NK-92 treated with Interleukin-12 subunit alpha and Interleukin-12 subunit beta, amount 100 ng/mL, for 24 hours (cell line): Measurements from ENCODE around the gene RARG.

Experiments
- DNase-seq: peaks from one replicate; lab custom pipeline; 2025; lab: John Stamatoyannopoulos, UW

RARG gene

DNA sequence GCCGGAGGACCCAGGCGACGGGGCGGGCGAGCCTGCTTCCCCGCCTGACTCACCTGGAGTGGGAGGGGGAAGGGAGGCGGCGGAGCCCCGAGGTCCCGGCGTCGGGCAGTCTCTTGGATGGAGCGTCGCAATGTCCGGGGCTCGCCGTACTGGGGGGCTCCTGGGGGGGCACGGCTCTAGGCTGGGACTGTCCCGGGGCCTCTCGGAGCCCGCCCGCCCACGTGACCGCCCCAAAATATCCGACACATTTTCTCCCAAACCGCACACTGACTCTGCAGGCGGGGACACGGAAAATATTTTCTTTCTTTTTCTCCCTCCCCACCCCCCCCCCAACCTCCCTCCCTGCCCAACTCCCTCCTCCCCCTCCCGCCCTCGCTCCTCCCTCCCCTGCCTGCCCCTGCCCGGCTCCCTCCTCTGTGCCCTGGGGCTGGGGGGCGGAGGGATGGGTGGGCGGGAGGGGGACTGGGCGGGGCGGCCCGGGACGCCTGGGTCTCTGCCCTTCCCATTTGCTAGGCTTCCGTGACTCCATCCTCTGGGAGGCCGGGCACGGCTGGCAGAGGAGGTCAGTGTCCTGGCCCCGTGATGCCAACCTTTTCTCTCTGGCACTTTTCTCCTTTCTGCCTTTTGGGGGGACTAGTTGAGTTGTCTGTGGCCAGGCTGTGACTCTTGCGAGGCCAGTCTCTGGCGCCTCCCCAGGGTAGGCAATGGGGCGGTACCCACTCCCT is at the start of gene RARG:
RARG (minus strand) TSS at position 289 of the 725 bp plus-strand sequence. CDS start 4,664 bp downstream, outside the sequence.
- DNase-seq: no peak

DNA sequence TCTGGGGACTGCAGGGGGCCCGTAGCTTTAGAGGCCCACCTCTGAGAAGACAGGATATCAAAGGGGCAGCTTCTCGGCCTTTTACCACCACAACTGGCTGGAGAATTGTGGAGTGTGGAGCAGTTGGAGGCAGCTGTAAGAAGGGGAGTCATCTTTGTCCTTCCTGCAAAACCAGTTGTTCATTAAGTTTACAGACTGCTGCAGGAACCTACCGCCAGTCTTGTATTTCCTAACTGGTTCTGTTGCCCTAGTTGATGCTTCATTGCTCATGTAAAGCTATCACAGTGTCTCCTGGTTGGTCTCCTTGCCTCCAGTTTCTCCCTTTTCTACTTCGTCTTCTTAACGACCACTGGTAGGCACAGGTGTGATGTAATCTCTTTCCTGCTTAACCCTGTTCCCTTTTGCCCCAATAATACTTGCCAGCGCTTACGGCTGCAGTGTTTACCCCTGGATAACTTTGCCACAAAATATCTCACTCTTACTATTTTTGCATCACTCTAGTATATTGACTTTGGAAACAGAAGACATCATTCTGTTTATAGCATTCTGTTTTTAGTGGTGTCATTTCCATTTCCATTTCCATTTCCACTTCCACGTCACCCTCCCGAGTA is 48.0 kb upstream of the RARG start:
- no peak for DNase-seq

- no peak for DNase-seq
Observed at GRCh38 chr12:53279283-53279869, 47.4 kb upstream of the RARG start.

DNA sequence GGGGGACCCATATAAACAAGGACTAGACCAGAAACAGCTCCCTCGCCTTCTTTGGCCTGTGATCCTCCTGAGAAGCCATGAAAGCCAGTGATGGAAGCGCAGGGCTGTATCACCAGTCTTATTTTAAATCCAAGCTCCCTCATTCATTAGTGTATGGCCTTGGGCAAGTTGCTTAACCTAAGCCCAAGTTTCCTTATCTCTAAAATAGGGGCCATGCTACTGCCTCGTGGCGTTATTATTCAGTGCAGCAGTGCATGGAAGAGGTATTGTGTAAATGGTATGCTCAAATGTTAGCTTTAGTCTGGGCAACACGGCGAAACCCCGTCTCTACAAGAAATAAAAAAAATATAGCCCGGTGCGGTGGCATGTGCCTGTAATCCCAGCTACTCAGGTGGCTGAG is 46.0 kb upstream of the RARG start:
- DNase-seq: no peak

DNA sequence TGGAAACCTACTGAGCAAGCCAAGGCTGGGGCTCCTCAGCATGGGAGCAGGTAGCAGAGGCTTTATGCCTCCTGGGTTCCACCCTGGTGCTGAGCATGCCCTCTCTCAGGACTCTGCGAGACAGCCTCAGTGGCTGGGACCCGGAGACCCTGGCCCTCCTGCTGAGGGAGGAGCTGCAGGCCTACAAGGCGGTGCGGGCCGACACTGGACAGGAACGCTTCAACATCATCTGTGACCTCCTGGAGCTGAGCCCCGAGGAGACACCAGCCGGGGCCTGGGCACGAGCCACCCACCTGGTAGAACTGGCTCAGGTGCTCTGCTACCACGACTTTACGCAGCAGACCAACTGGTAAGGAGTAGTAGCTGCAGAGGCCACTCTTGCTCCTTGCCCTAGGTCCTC is 44.5 kb upstream of the RARG start:
- no peak for DNase-seq

GRCh38 chr12:53274445-53274844 is 42.4 kb upstream of the RARG start:
- no peak for DNase-seq

DNA sequence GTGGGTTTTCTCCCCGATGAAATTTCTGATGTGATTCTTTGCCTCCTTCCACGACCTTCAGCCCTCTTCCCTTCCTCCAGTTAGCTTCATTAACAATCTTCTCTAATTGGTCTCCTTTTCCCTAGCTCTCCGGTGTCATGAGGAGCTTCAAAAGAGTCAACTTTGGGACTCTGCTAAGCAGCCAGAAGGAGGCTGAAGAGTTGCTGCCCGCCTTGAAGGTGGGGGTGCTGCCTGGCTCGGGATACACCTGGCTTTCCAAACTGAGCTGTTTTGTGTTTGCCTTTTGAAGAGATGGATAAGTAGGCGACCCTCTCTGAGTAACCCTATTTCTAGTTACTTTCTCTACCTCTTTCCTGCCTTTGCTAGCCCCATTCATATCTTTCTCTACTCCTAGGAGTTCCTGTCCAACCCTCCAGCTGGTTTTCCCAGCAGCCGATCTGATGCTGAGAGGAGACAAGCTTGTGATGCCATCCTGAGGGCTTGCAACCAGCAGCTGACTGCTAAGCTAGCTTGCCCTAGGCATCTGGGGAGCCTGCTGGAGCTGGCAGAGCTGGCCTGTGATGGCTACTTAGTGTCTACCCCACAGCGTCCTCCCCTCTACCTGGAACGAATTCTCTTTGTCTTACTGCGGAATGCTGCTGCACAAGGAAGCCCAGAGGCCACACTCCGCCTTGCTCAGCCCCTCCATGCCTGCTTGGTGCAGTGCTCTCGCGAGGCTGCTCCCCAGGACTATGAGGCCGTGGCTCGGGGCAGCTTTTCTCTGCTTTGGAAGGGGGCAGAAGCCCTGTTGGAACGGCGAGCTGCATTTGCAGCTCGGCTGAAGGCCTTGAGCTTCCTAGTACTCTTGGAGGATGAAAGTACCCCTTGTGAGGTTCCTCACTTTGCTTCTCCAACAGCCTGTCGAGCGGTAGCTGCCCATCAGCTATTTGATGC is 36.9 kb upstream of the RARG start:
- DNase-seq: no peak

- peak; percentile 71 for DNase-seq
Observed at GRCh38 chr12:53267999-53268629, 36.1 kb upstream of the RARG start, which contains the start of gene ESPL1. Gene ESPL1, plus strand, starts transcription at chr12:53268299. Its CDS starts 468 bp downstream, at chr12:53268767.

GRCh38 chr12:53267306-53267998 is 35.4 kb upstream of the RARG start:
- DNase-seq: no peak

DNA sequence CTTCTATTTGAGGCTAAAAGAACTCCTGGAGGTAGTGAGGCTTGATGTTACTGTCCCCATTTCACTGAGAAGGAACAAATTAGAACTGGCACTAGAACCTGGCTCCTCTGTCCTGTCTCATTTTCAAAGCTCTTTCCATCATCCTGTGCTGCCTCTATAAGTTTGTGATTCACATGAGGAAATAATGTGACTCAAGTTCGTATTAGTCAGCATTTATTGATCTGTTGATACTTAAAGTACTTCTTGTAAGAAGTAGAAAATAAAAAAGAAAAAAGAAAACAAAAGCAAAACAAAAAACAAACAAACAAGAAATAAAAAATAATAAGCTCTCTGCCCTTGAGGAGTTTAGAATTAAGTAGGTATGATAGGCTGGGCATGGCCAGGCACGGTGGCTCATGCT is 33.8 kb upstream of the RARG start:
- no peak for DNase-seq

DNA sequence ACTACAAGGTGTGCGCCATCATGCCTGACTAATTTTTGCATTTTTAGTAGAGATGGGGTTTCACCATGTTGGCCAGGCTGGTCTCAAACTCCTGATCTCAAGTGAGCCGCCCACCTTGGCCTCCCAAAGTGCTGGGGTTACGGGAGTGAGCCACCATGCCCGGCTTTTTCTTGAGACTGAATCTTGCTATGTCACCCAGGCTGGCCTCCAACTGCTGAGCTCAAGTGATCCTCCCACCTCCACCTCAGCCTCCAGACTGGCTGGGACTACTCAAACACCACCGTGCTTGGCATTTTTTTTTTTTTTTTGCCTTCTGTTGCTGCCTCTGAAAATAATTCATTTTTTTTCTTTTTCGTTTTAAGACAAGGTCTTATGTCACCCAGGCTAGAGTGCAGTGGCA is 27.9 kb upstream of the RARG start:
- DNase-seq: no peak

- DNase-seq: no peak
Observed at GRCh38 chr12:53258541-53259539, 26.8 kb upstream of the RARG start.

- DNase-seq: no peak
Observed at GRCh38 chr12:53255996-53256395, 24.0 kb upstream of the RARG start.

DNA sequence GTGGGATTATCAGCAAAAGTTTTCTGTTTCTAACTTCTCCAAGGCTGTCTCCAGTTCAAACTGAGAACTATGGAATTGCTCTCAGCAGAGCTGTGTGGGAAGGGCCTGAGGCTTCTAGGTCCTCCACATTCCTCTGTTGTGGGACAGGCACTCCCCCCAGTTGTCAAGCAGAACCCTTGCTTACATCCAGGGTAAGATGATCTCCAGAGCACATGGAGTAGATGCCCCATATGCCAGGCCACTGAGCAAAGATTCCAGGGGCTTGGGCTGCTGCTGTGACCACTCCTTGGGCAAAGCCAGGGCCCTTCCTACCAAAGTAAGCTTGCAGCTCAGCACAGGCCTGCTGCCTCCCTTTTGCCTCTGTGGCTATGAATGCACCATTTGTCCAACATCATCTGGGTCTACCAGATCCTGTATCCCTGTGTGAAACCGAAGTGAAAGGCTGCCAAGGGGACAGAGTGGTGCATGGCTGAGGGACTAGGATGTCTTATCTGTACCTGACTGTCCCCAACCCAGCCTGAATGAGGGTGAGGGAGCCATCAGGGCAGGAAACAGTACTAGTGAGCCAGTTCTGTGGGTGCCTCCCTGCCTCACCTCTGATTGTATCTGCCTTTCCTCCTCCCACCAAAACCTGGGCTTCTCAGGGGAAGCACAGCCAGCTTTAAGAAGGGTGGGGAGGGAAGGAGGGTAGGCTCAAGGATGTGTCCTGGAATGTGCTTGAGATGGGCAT is 23.0 kb upstream of the RARG start:
- no peak for DNase-seq

DNA sequence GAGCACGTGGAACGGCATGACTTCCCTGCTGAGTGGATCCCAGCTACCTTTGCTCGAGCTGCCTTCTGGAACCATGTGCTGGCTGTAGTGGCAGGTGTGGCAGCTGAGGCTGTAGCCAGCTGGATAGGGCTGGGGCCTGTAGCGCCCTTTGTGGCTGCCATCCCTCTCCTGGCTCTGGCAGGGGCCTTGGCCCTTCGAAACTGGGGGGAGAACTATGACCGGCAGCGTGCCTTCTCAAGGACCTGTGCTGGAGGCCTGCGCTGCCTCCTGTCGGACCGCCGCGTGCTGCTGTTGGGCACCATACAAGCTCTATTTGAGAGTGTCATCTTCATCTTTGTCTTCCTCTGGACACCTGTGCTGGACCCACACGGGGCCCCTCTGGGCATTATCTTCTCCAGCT is 21.3 kb upstream of the RARG start:
- DNase-seq: no peak

- DNase-seq: no peak
Observed at GRCh38 chr12:53252349-53252916, 20.4 kb upstream of the RARG start.

GRCh38 chr12:53251477-53252348 is 19.7 kb upstream of the RARG start:
- peak; percentile 46 for DNase-seq

GRCh38 chr12:53245286-53245685 is 13.3 kb upstream of the RARG start:
- no peak for DNase-seq
